Measurements from ENCODE around the gene AGBL3.

GRCh38 chr7:135178364-135178763 is 192.1 kb downstream of the AGBL3 start:
- no peak for TF ChIP-seq CTCF (IDR thresholded peaks at IDR 0.05)
- TF ChIP-seq POLR2A (IDR thresholded peaks at IDR 0.05) = no peak
